Stomach (tissue), 9 donors: ENCODE results near the gene FOLR1. TPM values are rescaled to one million over a fixed set of nuclear protein-coding genes. Genes with fewer than 3 reads are reported as not detected.
"Not testable (repeated sequence)": the region's sequence is repeated elsewhere in the genome, so short reads cannot be mapped to it uniquely, and the experiment has no call there.

Source experiments
- DNase-seq, 2 donors: peaks; one replicate each; pipeline versions ENCODE4 v3.0.0 to v3.0.0-alpha.2; 2013 to 2019
- H3K27ac ChIP-seq, 5 donors: fragments of 200-600 bp in 4 of 5; sonication (generic) in 4 of 5; one replicate each; pipeline ENCODE4 v1.5.1; 2013 to 2019; ENCODE audit warnings: mild to moderate bottlenecking in 1 of 5, moderate library complexity in 1 of 5
- H3K27me3 ChIP-seq, 3 donors: fragments of 200-600 bp; sonication (generic); one replicate each; pipeline ENCODE4 v1.5.1; 2017 to 2019; ENCODE audit warnings: mixed run types in 1 of 3
- H3K36me3 ChIP-seq, 4 donors: fragments of 200-600 bp; sonication (generic); 1 replicate in 3 of 4; 2 replicates in 1 of 4; pipeline ENCODE4 v1.5.1; 2016 to 2019
- H3K4me1 ChIP-seq, 4 donors: fragments of 200-600 bp; sonication (generic); one replicate each; pipeline ENCODE4 v1.5.1; 2016 to 2019
- H3K4me3 ChIP-seq, 4 donors: fragments of 200-600 bp; sonication (generic) in 3 of 4; one replicate each; pipeline ENCODE4 v1.5.1; 2016 to 2019; ENCODE audit warnings: mild to moderate bottlenecking in 1 of 4
- H3K9me3 ChIP-seq, 4 donors: fragments of 200-600 bp; sonication (generic); one replicate each; pipeline ENCODE4 v1.5.1; 2016 to 2019
- CTCF ChIP-seq, 7 experiments: fragments of 450-650 bp in 4 of 7; fragments of 200-600 bp in 3 of 7; sonication (generic) in 3 of 7; IDR thresholded peaks; one replicate each; pipeline ENCODE4 v1.5.1; 2016 to 2019; ENCODE audit warnings: antibody characterized with exemption in 7 of 7, control low read depth in 2 of 7, mild to moderate bottlenecking in 1 of 7
- EP300 ChIP-seq: sonication (generic); formaldehyde crosslinking; IDR thresholded peaks from one replicate; pipeline ENCODE4 v1.6.1; 2017; ENCODE audit warnings: antibody characterized with exemption
- POLR2A ChIP-seq, 4 donors: fragments of 450-650 bp; IDR thresholded peaks; one replicate each; pipeline ENCODE4 v1.6.1; 2016; ENCODE audit warnings: antibody characterized with exemption in 4 of 4, control low read depth in 2 of 4, mild to moderate bottlenecking in 1 of 4, moderate library complexity in 1 of 4
- POLR2AphosphoS5 ChIP-seq, 3 donors: sonication (generic); formaldehyde crosslinking; IDR thresholded peaks; one replicate each; pipeline ENCODE4 v1.6.1; 2016; ENCODE audit warnings: antibody characterized with exemption in 3 of 3
- WGBS, 5 donors: extraction: QIAGEN DNeasy Blood & Tissue Kit in 3 of 5; methylation state at CpG; one replicate each; pipeline versions ENCODE4 v1.1.5 to v1.1.7; 2013 to 2018; 5-methylcytosine and 5-hydroxymethylcytosine counted together
- intact Hi-C: fragments of 100-400 bp; cut with DNase I; formaldehyde crosslinking; loops from one replicate; pipeline ENCODE4 v1.15.1; 2023; ENCODE audit warnings: low total_unique reads
- polyA plus RNA-seq, 3 donors: library from polyadenylated mRNA; stranded (reverse); fragments of 200-250 nt; gene quantifications; one replicate each; pipeline ENCODE4 v1.2.3, GENCODE V29; 2013
- total RNA-seq, 5 donors: library from RNA; depleted of rRNA; stranded (reverse); fragments of >200 nt; gene quantifications; one replicate each; pipeline versions ENCODE4 v1.1.0 to v1.2.3, GENCODE V29; 2014 to 2016
- donor health status: healthy with polysubstance abuse.
- donor health status: Bipolar disorder and iron deficiency.
- donor health status: healthy.

FOLR1 gene
- total and polyA plus RNA-seq, 8 donors, result 0.55 to 22.6 (median 6.1) TPM; not detected in 3

DNA sequence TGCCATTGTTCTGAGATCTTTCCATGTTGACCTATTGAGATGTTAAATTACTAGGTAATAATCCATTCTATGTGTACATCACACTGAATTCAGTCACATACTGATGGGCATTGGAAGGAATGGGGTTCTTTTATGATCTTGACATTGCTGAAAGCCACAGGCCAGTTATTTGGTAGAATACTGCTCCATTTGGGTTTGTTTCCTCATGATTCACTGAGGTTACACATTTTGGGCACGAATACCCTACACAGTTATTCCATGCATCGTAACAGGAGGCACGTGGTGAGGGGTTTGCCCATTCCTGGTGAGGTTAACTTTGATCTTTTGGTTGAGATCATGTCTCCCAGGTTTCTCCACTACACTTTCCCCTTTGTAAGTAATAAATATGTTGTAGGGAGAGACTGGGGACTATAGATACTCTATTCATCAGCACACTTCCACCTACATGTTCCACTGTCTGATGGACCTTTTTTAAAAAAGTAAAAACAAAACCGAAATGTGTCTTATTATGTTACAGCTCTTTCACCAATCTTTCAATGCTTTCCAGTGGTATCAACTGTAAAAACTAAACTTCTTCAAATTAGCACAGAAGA, 12.0 kb upstream of the FOLR1 start:
- peaks cover 0 to 8% (median 0%) of the 10 kb centered on the region in 3 donors for H3K27me3 ChIP-seq
- intact Hi-C loops, result no loop called here
- no peak for TF ChIP-seq CTCF (IDR thresholded peaks at IDR 0.05)
- no peak for TF ChIP-seq POLR2A (IDR thresholded peaks at IDR 0.05)
- no peak for TF ChIP-seq EP300
- TF ChIP-seq POLR2AphosphoS5 (IDR thresholded peaks at IDR 0.05), result no peak
- H3K4me1 ChIP-seq, result peaks cover 0 to 6% (median 0%) of the 10 kb centered on the region in 4 donors
- H3K9me3 ChIP-seq, result no peaks in the 10 kb centered on the region
- no peaks in the 10 kb centered on the region for H3K36me3 ChIP-seq
- no peak overlapping the region for H3K4me3 ChIP-seq
- WGBS, 5 donors, result 75 to 82% (median 80%) methylated on average over 4 of the region's 4 CpGs
- no peak overlapping the region for H3K27ac ChIP-seq
- DNase-seq, result no peak

GRCh38 chr11:72180892-72181552, 10.9 kb upstream of the FOLR1 start:
- 45 to 53% (median 50%) methylated on average over 6 to 7 of the region's 7 CpGs for WGBS, 5 donors
- H3K27ac ChIP-seq, H3K9me3 ChIP-seq, H3K4me3 ChIP-seq, H3K36me3 ChIP-seq, H3K27me3 ChIP-seq, H3K4me1 ChIP-seq, intact Hi-C loops: not testable (repeated sequence)
- peak in 1 of 2 donors; percentile 6 for DNase-seq

GRCh38 chr11:72181553-72181958, 10.4 kb upstream of the FOLR1 start:
- H3K27ac ChIP-seq, H3K9me3 ChIP-seq, H3K36me3 ChIP-seq, H3K4me3 ChIP-seq, H3K27me3 ChIP-seq, intact Hi-C loops, H3K4me1 ChIP-seq, DNase-seq: not testable (repeated sequence)
- WGBS, 5 donors, result 53 to 76% (median 70%) methylated on average over 3 of the region's 3 CpGs

DNA sequence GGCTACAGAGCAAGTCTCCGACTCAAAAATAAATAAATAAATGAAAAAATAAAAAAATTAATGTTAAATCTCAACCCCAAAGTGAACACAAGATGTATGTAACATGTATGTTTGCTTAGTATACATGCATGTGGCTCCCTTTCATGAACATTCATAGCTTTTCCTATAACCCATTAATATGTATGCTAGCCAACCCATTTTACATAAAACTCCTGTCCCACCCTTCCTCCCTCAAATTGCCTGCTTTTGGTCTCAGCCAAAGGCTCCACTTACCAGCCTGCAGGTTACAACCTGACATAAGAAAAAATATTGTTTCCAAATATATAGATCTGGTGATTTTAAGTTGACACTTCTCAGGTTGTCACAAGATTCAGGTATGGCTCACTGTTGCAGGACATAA, 3.7 kb upstream of the FOLR1 start:
- 86 to 100% (median 93%) methylated on average over 1 of the region's 1 CpG for WGBS, 5 donors
- DNase-seq, result no peak
- H3K4me1 ChIP-seq, result peaks cover 0 to 16% (median 5%) of the 10 kb centered on the region in 4 donors
- no peak overlapping the region for H3K4me3 ChIP-seq
- TF ChIP-seq CTCF (IDR thresholded peaks at IDR 0.05) (no peak), POLR2A (IDR thresholded peaks at IDR 0.05) (no peak), EP300 (no peak), POLR2AphosphoS5 (IDR thresholded peaks at IDR 0.05) (no peak)
- no peak overlapping the region for H3K27ac ChIP-seq
- intact Hi-C loops, result no loop called here
- no peaks in the 10 kb centered on the region for H3K36me3 ChIP-seq
- no peaks in the 10 kb centered on the region for H3K9me3 ChIP-seq
- no peaks in the 10 kb centered on the region for H3K27me3 ChIP-seq

GRCh38 chr11:72189455-72190250, 2.3 kb upstream of the FOLR1 start:
- Histone ChIP-seq H3K4me1 (peaks cover 0 to 12% (median 5%) of the 10 kb centered on the region in 4 donors), H3K4me3 (no peak overlapping the region), H3K27ac (no peak overlapping the region), H3K9me3 (no peaks in the 10 kb centered on the region), H3K36me3 (no peaks in the 10 kb centered on the region), H3K27me3 (no peaks in the 10 kb centered on the region)
- intact Hi-C loops, result no loop called here
- TF ChIP-seq EP300 (no peak), CTCF (IDR thresholded peaks at IDR 0.05) (no peak), POLR2AphosphoS5 (IDR thresholded peaks at IDR 0.05) (no peak), POLR2A (IDR thresholded peaks at IDR 0.05) (no peak)
- DNase-seq, result peak in 1 of 2 donors; percentile 77
- 55 to 74% (median 66%) methylated on average over 3 of the region's 3 CpGs for WGBS, 5 donors
